ENCODE data around the gene C17orf107. TPM values are rescaled to one million over a fixed set of nuclear protein-coding genes. Genes with fewer than 3 reads are reported as not detected.
"Not testable (repeated sequence)": the region's sequence is repeated elsewhere in the genome, so short reads cannot be mapped to it uniquely, and the experiment has no call there.

The C17orf107 gene
- total and polyA plus RNA-seq, 8 donors, result 1.9 to 6.9 (median 2.9) TPM

DNA sequence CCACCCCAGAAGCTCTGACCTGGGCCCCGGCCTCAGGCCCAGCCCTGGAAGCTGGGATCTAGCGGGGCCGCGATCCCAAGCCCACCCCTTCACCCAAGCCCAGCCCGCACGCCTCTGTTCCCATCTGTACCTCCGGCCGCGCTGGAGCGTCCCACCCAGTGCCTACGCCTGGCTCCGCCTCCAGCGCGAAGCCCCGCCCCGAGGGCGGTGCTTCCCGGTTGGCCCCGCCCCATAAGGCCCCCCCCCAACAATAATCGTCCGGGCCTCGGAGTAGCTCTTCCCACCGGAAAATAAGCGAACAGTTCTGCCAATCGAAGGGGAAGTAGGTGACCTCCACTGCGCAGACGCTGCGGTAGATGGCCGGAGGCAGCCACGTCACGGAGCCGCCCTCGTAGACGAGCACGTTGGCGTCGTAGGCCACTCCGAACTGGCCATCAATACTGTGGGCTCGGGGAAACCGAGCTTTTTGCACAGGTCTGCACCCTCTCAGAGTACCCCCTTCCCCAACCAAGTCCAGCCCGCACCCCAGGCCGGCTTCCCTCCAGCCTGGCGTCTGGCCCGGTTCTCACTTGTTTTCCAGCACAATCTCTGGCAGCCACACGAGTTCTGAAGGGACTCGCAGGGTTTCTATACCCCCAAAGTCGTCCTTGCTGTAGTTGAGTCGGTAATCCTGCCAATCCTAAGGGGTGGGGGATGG is 2.5 kb downstream of the C17orf107 start:
- TF ChIP-seq, protein P1, sequence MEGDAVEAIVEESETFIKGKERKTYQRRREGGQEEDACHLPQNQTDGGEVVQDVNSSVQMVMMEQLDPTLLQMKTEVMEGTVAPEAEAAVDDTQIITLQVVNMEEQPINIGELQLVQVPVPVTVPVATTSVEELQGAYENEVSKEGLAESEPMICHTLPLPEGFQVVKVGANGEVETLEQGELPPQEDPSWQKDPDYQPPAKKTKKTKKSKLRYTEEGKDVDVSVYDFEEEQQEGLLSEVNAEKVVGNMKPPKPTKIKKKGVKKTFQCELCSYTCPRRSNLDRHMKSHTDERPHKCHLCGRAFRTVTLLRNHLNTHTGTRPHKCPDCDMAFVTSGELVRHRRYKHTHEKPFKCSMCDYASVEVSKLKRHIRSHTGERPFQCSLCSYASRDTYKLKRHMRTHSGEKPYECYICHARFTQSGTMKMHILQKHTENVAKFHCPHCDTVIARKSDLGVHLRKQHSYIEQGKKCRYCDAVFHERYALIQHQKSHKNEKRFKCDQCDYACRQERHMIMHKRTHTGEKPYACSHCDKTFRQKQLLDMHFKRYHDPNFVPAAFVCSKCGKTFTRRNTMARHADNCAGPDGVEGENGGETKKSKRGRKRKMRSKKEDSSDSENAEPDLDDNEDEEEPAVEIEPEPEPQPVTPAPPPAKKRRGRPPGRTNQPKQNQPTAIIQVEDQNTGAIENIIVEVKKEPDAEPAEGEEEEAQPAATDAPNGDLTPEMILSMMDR (IDR thresholded peaks at IDR 0.05), result no peak
- peak in 1 of 4 donors; percentile 28 for ATAC-seq
- Histone ChIP-seq H3K27ac (peak overlapping the region in 2 of 4 donors; percentile 28 to 74), H3K36me3 (no peaks in the 10 kb centered on the region), H3K9me3 (no peaks in the 10 kb centered on the region), H3K27me3 (no peaks in the 10 kb centered on the region), H3K4me1 (peaks cover 0 to 9% (median 4%) of the 10 kb centered on the region in 3 donors), H3K4me3 (no peak overlapping the region)
- intact Hi-C loops (cut with DNase I), result loop anchor here in 1 of 3 donors (10.0 kb wide), 1 partner anchor 163 kb away; no protein-coding TSS in a partner anchor
- no peak for FAIRE-seq
- 56 to 62% methylated on average over 48 of the region's 48 CpGs for WGBS, 2 donors
- DNase-seq, result peak in 4 of 6 donors; percentile 29 to 73 (median 60)

DNA sequence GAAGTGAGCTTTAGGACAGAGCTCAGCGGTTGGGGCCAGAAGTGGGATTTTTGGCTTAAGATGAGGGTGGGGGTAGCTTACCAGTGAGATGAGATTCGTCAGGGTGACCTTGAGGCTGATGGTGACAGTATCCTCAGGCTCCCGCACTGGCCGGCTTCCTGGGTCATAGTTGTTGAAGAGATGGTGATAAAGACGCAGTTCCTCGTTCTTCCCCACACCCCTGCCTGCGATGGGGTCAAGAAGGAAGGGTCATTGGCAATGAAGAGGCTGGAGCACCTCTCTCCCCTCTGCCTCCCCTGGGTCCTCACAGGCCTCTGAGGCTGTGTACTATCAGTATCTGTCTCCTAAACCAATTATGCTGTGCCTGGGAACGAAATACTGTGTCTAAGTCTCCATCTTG is 3.2 kb downstream of the C17orf107 start:
- peak in 2 of 6 donors; percentile 20 to 33 for DNase-seq
- intact Hi-C loops (cut with DNase I), result loop anchor here in 1 of 3 donors (10.0 kb wide), 1 partner anchor 162 kb away; no protein-coding TSS in a partner anchor
- Histone ChIP-seq H3K9me3 (no peaks in the 10 kb centered on the region), H3K4me3 (no peak overlapping the region), H3K36me3 (no peaks in the 10 kb centered on the region), H3K27me3 (no peaks in the 10 kb centered on the region), H3K27ac (peak overlapping the region in 1 of 4 donors; percentile 74), H3K4me1 (peaks cover 0 to 9% (median 4%) of the 10 kb centered on the region in 3 donors)
- TF ChIP-seq, protein P1 (IDR thresholded peaks at IDR 0.05), result no peak
- no peak for ATAC-seq
- WGBS, 2 donors, result 63 to 64% methylated on average over 8 of the region's 8 CpGs
- no peak for FAIRE-seq

GRCh38 chr17:4903051-4903818 is 3.9 kb downstream of the C17orf107 start, which contains the start of gene CHRNE:
Gene CHRNE (minus strand): TSS chr17:4903098. CDS start chr17:4903063, 35 bp downstream.
- ATAC-seq (peak; percentile 55 to 69 (median 64)), FAIRE-seq (peak; percentile 49), DNase-seq (peak in 5 of 6 donors; percentile 72 to 84 (median 78))
- TF ChIP-seq, protein P1 (IDR thresholded peaks at IDR 0.05), result peak; percentile 70 to 75 (median 72)
- Histone ChIP-seq H3K27me3 (no peaks in the 10 kb centered on the region), H3K9me3 (no peaks in the 10 kb centered on the region), H3K27ac (peak within 1 kb of the TSS in 2 of 4 donors; percentile 28 to 74), H3K4me3 (no peak within 1 kb of the TSS), H3K36me3 (no peaks in the 10 kb centered on the region), H3K4me1 (peaks cover 0 to 9% (median 4%) of the 10 kb centered on the region in 3 donors)
- WGBS, 2 donors, result 10% methylated on average over 10 of the region's 10 CpGs
- intact Hi-C loops (cut with DNase I), result loop anchor here in 1 of 3 donors (10.0 kb wide), 1 partner anchor 162 kb away; no protein-coding TSS in a partner anchor

GRCh38 chr17:4906642-4907041 is 7.3 kb downstream of the C17orf107 start:
- FAIRE-seq, DNase-seq, ATAC-seq, H3K36me3 ChIP-seq, H3K4me3 ChIP-seq, H3K27me3 ChIP-seq, H3K27ac ChIP-seq, H3K4me1 ChIP-seq, H3K9me3 ChIP-seq: not testable (repeated sequence)
- intact Hi-C loops (cut with DNase I), result loop anchor here in 1 of 3 donors (10.0 kb wide), 1 partner anchor 158 kb away; no protein-coding TSS in a partner anchor

GRCh38 chr17:4908301-4908700 is 9.0 kb downstream of the C17orf107 start:
- Histone ChIP-seq H3K9me3 (no peaks in the 10 kb centered on the region), H3K27me3 (no peaks in the 10 kb centered on the region), H3K4me3 (no peak overlapping the region), H3K4me1 (peaks cover 0 to 4% (median 2%) of the 10 kb centered on the region in 3 donors), H3K36me3 (no peaks in the 10 kb centered on the region), H3K27ac (no peak overlapping the region)
- DNase-seq, result peak in 1 of 6 donors; percentile 30
- TF ChIP-seq, protein P1 (IDR thresholded peaks at IDR 0.05), result no peak
- FAIRE-seq, result no peak
- 66 to 79% methylated on average over 10 of the region's 10 CpGs for WGBS, 2 donors
- intact Hi-C loops (cut with DNase I), result loop anchor here in 1 of 3 donors (10.0 kb wide), 1 partner anchor 156 kb away; no protein-coding TSS in a partner anchor
- ATAC-seq, result no peak
